ENCODE results near the gene PXMP4. TPM values are rescaled to one million over a fixed set of nuclear protein-coding genes. Genes with fewer than 3 reads are reported as not detected.

Gene PXMP4
- total RNA-seq, 1 experiment from 2014 or later = 7.5 TPM

GRCh38 chr20:33660685-33661058 is 59.4 kb downstream of the PXMP4 start:
- TF ChIP-seq EZH2 (IDR thresholded peaks at IDR 0.05; ENCODE audit: borderline replicate concordance, low read depth, low read length, poor library complexity, severe bottlenecking) = no peak
- TF ChIP-seq, protein P1, sequence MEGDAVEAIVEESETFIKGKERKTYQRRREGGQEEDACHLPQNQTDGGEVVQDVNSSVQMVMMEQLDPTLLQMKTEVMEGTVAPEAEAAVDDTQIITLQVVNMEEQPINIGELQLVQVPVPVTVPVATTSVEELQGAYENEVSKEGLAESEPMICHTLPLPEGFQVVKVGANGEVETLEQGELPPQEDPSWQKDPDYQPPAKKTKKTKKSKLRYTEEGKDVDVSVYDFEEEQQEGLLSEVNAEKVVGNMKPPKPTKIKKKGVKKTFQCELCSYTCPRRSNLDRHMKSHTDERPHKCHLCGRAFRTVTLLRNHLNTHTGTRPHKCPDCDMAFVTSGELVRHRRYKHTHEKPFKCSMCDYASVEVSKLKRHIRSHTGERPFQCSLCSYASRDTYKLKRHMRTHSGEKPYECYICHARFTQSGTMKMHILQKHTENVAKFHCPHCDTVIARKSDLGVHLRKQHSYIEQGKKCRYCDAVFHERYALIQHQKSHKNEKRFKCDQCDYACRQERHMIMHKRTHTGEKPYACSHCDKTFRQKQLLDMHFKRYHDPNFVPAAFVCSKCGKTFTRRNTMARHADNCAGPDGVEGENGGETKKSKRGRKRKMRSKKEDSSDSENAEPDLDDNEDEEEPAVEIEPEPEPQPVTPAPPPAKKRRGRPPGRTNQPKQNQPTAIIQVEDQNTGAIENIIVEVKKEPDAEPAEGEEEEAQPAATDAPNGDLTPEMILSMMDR (conservative IDR thresholded peaks at IDR 0.05; ENCODE audit: low read depth, low read length) = no peak
- Histone ChIP-seq H3K36me3 (ENCODE audit: insufficient read depth, low read length, poor library complexity, severe bottlenecking) (peaks cover 21% of the 10 kb centered on the region), H3K9me3 (ENCODE audit: low read depth, low read length, poor library complexity, severe bottlenecking) (no peaks in the 10 kb centered on the region), H3K27me3 (replicated peaks; ENCODE audit: insufficient read depth, low read depth, low read length, poor library complexity) (no peaks in the 10 kb centered on the region), H3K27ac (ENCODE audit: low read depth, low read length, poor library complexity, severe bottlenecking) (no peak overlapping the region), H3K4me3 (ENCODE audit: low read depth, low read length, poor library complexity, severe bottlenecking) (no peak overlapping the region), H3K4me1 (ENCODE audit: insufficient read depth, low read length, poor library complexity, severe bottlenecking) (peaks cover 15% of the 10 kb centered on the region)
- POLR2A ChIA-PET (ENCODE audit: low non-redundant PET) = interaction anchor here (0.7 kb wide), 1 partner anchor 9 kb away, joined by 3 read pairs; no protein-coding TSS in a partner anchor
- intact Hi-C loops (cut with micrococcal nuclease; ENCODE audit: unreplicated experiment) = loop anchor here (5.0 kb wide), 1 partner anchor 477 kb away; no protein-coding TSS in a partner anchor
- CTCF ChIA-PET = no interaction called here
- no TSS peak for BruUV-seq (replicated peaks)
- DNase-seq (ENCODE audit: low spot score) = no peak

DNA sequence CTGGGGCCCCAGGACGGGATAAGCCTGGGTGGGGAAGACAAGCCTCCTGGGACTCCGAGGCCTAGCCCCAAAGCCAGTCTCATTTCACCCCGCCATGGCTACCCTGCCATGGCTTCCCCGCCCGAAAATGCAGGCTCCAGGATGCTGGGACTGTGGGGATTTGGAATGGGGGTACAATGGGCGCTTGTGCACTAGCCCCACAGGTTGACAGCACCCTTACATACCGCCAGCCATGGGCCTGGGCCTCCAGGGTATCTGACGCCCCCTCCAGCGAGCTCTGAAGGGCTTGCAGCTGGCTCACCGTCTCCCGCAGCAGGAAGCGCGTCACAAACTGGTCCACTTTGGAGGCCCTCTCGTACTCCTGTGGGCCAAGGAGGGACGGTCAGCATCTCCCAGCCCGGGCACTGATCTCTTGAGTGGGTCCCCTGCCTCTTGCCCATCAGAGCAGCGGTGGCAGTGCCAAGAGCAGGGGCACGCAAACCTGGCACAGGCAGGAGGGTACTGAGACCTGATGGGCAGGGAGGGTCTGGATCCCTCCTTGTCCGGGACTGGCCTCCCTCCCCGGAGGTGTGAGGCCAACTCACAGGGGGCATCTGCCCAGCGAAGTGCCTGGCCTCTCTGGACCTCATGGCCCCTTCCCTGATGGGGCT is 60.0 kb downstream of the PXMP4 start:
- Histone ChIP-seq H3K4me3 (ENCODE audit: low read depth, low read length, poor library complexity, severe bottlenecking) (no peak overlapping the region), H3K4me1 (ENCODE audit: insufficient read depth, low read length, poor library complexity, severe bottlenecking) (peaks cover 15% of the 10 kb centered on the region), H3K36me3 (ENCODE audit: insufficient read depth, low read length, poor library complexity, severe bottlenecking) (peaks cover 21% of the 10 kb centered on the region), H3K27me3 (replicated peaks; ENCODE audit: insufficient read depth, low read depth, low read length, poor library complexity) (no peaks in the 10 kb centered on the region), H3K27ac (ENCODE audit: low read depth, low read length, poor library complexity, severe bottlenecking) (no peak overlapping the region), H3K9me3 (ENCODE audit: low read depth, low read length, poor library complexity, severe bottlenecking) (no peaks in the 10 kb centered on the region)
- ChIA-PET CTCF (no interaction called here), POLR2A (ENCODE audit: low non-redundant PET) (interaction anchor here (0.7 kb wide), 1 partner anchor 10 kb away, joined by 3 read pairs; no protein-coding TSS in a partner anchor)
- intact Hi-C loops (cut with micrococcal nuclease; ENCODE audit: unreplicated experiment) = loop anchor here (5.0 kb wide), 1 partner anchor 477 kb away; no protein-coding TSS in a partner anchor
- TF ChIP-seq EZH2 (IDR thresholded peaks at IDR 0.05; ENCODE audit: borderline replicate concordance, low read depth, low read length, poor library complexity, severe bottlenecking) = no peak
- TF ChIP-seq, protein P1 (conservative IDR thresholded peaks at IDR 0.05; ENCODE audit: low read depth, low read length) = no peak
- BruUV-seq (replicated peaks) = no TSS peak
- DNase-seq (ENCODE audit: low spot score) = no peak

DNA sequence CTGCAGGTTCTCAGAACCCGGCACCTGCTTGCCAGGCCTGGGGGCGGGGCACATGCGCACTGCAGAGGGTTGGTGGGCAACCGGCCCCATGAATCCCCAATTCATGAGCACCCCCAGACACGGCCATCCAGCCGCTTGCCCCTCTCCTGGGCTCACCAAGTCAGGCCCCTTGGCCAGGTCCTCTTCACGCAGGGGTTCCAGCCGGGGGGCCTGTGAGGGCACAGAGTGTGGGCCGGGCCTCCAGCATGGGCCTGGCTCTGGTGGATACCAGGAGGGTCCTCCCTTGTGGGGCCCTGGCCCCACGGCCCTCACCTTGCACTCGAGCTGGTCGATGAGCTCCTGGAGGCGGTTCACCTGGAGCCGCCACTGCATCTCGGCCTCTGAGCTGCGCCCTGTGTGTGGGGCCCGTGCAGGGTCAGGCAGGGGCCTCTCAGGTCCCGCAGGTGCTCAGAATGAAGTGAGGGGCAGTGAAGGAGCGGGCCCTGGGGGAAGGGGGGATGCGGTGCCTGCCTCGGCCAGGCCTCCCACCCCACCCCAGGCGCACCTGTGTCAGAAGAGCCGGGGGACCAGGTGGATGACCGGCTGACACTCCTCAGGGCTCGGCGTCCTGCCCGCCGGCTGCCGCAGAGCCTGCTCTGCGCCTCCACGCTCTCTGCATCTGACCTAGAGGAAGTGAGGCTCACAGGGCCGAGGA is 60.6 kb downstream of the PXMP4 start:
- POLR2A ChIA-PET (ENCODE audit: low non-redundant PET) = interaction anchor here (0.6 kb wide), 1 partner anchor 89 kb away, joined by 3 read pairs; no protein-coding TSS in a partner anchor
- intact Hi-C loops (cut with micrococcal nuclease; ENCODE audit: unreplicated experiment) = loop anchor here (5.0 kb wide), 1 partner anchor 478 kb away; no protein-coding TSS in a partner anchor

More for the DNA sequence above, 60.6 kb downstream of the PXMP4 start:
- no peaks in the 10 kb centered on the region for H3K27me3 ChIP-seq (replicated peaks; ENCODE audit: insufficient read depth, low read depth, low read length, poor library complexity)
- H3K36me3 ChIP-seq (ENCODE audit: insufficient read depth, low read length, poor library complexity, severe bottlenecking) = peaks cover 21% of the 10 kb centered on the region
- no peak for DNase-seq (ENCODE audit: low spot score)
- TF ChIP-seq, protein P1 (conservative IDR thresholded peaks at IDR 0.05; ENCODE audit: low read depth, low read length) = no peak
- TF ChIP-seq EZH2 (IDR thresholded peaks at IDR 0.05; ENCODE audit: borderline replicate concordance, low read depth, low read length, poor library complexity, severe bottlenecking) = no peak
- H3K9me3 ChIP-seq (ENCODE audit: low read depth, low read length, poor library complexity, severe bottlenecking) = no peaks in the 10 kb centered on the region
- peaks cover 15% of the 10 kb centered on the region for H3K4me1 ChIP-seq (ENCODE audit: insufficient read depth, low read length, poor library complexity, severe bottlenecking)
- no peak overlapping the region for H3K27ac ChIP-seq (ENCODE audit: low read depth, low read length, poor library complexity, severe bottlenecking)
- CTCF ChIA-PET = no interaction called here
- no peak overlapping the region for H3K4me3 ChIP-seq (ENCODE audit: low read depth, low read length, poor library complexity, severe bottlenecking)
- no TSS peak for BruUV-seq (replicated peaks)

Measured in A673 (cell line).